Stimulated activated naive B cell treated with anti-CD40 and anti-IgM and Interleukin-4, amounts not matched to agents 10 μg/mL and 1 μg/mL and 100 μg/mL, for 72 hours (primary cell): ENCODE measurements around the gene FBXO34.
"Not testable (repeated sequence)": the region's sequence is repeated elsewhere in the genome, so short reads cannot be mapped to it uniquely, and the experiment has no call there.

Experiments used
- ATAC-seq, 2 donors: fragments of 150-1000 bp; cut with Tn5 transposase; replicated peaks; 2 replicates each; pipeline ENCODE4 v1.10.0; 2021; ENCODE audit warnings: moderate library complexity in 1 of 2
- DNase-seq: peaks from one replicate; pipeline ENCODE4 v3.0.0; 2021
- H3K27ac Mint-ChIP-seq: one replicate; pipeline ENCODE4 v1.8.0; 2022; ENCODE audit warnings: mild to moderate bottlenecking, mixed read lengths
- H3K27me3 Mint-ChIP-seq, 2 donors: one replicate each; pipeline ENCODE4 v1.8.0; 2022; ENCODE audit warnings: mixed read lengths in 2 of 2
- H3K36me3 Mint-ChIP-seq, 2 donors: one replicate each; pipeline ENCODE4 v1.8.0; 2022; ENCODE audit warnings: mixed read lengths in 2 of 2, mild to moderate bottlenecking in 1 of 2
- H3K4me1 Mint-ChIP-seq, 2 donors: one replicate each; pipeline ENCODE4 v1.8.0; 2022; ENCODE audit warnings: mixed read lengths in 2 of 2, mild to moderate bottlenecking in 1 of 2
- H3K4me3 Mint-ChIP-seq, 2 donors: one replicate each; pipeline ENCODE4 v1.8.0; 2022; ENCODE audit warnings: mild to moderate bottlenecking in 2 of 2, mixed read lengths in 2 of 2, moderate library complexity in 1 of 2
- H3K9me3 Mint-ChIP-seq, 2 donors: one replicate each; pipeline ENCODE4 v1.8.0; 2022; ENCODE audit warnings: mixed read lengths in 2 of 2, mild to moderate bottlenecking in 1 of 2

The FBXO34 gene

DNA sequence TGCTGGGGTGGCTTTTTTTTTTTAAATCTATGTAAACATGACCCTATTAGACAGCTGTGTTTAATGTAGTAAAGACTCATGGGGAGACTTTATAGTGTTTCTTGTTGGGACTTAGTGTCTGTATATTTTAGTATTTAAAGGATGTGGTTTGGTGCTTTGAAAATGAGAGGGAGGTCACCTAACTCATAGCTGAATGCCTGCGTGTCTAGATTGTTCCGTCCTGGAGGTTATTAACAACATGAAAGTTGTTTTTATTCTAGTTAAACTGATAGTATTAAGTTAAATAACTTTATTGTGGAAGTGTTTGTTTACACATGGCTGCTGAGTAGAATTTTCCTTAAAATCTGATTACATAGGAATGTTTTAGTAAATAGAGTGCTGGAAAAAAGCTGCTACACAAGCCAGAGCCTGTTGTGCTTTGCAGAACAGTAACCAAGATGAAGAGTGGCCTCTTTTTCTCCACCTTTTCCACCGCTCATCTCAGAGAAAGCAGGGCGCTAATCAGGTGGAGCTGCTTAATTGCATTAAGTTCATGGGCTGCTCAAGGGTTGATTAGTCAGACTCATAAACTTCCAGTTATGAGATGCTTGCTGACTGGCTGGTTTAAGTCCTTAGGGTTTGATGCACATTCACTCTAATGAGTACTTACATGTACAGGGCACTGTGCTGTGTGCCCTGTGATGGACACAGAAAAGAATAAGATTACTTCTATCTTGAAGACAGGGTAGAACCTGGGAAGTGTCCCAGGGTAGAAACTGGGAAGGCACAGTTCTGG is 62.7 kb downstream of the FBXO34 start:
- no peak overlapping the region for H3K27ac Mint-ChIP-seq
- H3K4me1 Mint-ChIP-seq: peaks cover 26 to 45% of the 10 kb centered on the region in 2 donors
- peaks cover 8 to 12% of the 10 kb centered on the region in 2 donors for H3K36me3 Mint-ChIP-seq
- H3K4me3 Mint-ChIP-seq: no peak overlapping the region
- H3K9me3 Mint-ChIP-seq: no peaks in the 10 kb centered on the region
- ATAC-seq (peak; percentile 60 to 65), DNase-seq (no peak)
- H3K27me3 Mint-ChIP-seq: no peaks in the 10 kb centered on the region

- Mint-ChIP-seq H3K4me3 (no peak overlapping the region), H3K9me3 (no peaks in the 10 kb centered on the region), H3K27ac (no peak overlapping the region), H3K36me3 (peaks cover 8 to 12% of the 10 kb centered on the region in 2 donors), H3K4me1 (peaks cover 36 to 60% of the 10 kb centered on the region in 2 donors), H3K27me3 (no peaks in the 10 kb centered on the region)
- ATAC-seq: no peak
- no peak for DNase-seq
Measured at GRCh38 chr14:55336162-55336561, 64.9 kb downstream of the FBXO34 start.

GRCh38 chr14:55336691-55337090 is 65.5 kb downstream of the FBXO34 start:
- Mint-ChIP-seq H3K27me3 (no peaks in the 10 kb centered on the region), H3K4me1 (peaks cover 37 to 62% of the 10 kb centered on the region in 2 donors), H3K36me3 (peaks cover 8 to 12% of the 10 kb centered on the region in 2 donors), H3K27ac (no peak overlapping the region), H3K4me3 (no peak overlapping the region), H3K9me3 (no peaks in the 10 kb centered on the region)
- DNase-seq: no peak
- no peak for ATAC-seq

DNA sequence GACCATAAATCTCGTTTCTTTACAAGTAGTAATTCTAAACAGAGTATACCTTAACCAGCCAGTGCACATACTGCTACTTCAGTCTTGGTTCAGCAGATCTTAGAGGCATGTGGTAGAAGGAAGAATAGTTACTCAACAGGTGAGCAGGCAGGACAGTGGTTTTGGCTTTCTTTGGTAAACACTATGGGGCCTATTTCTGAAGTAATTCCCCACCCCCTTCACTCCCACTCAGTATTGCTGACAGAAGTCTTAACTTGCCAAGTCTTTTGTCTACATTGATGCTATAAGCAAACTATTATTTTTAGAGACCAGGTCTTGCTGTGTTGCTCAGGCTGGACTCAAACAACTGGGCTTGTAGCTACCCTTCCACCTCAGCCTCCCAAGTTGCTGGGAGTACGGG is 68.5 kb downstream of the FBXO34 start:
- H3K27ac Mint-ChIP-seq: no peak overlapping the region
- H3K4me3 Mint-ChIP-seq: no peak overlapping the region
- ATAC-seq: peak; percentile 78 to 80
- no peak for DNase-seq
- H3K27me3 Mint-ChIP-seq: no peaks in the 10 kb centered on the region
- H3K36me3 Mint-ChIP-seq: peaks cover 3 to 6% of the 10 kb centered on the region in 2 donors
- peaks cover 24 to 34% of the 10 kb centered on the region in 2 donors for H3K4me1 Mint-ChIP-seq
- H3K9me3 Mint-ChIP-seq: no peaks in the 10 kb centered on the region

GRCh38 chr14:55340482-55340881 is 69.3 kb downstream of the FBXO34 start:
- H3K27ac Mint-ChIP-seq: no peak overlapping the region
- peaks cover 0 to 3% of the 10 kb centered on the region in 2 donors for H3K36me3 Mint-ChIP-seq
- peaks cover 23 to 30% of the 10 kb centered on the region in 2 donors for H3K4me1 Mint-ChIP-seq
- H3K4me3 Mint-ChIP-seq: no peak overlapping the region
- no peaks in the 10 kb centered on the region for H3K27me3 Mint-ChIP-seq
- DNase-seq (no peak), ATAC-seq (no peak)
- no peaks in the 10 kb centered on the region for H3K9me3 Mint-ChIP-seq

DNA sequence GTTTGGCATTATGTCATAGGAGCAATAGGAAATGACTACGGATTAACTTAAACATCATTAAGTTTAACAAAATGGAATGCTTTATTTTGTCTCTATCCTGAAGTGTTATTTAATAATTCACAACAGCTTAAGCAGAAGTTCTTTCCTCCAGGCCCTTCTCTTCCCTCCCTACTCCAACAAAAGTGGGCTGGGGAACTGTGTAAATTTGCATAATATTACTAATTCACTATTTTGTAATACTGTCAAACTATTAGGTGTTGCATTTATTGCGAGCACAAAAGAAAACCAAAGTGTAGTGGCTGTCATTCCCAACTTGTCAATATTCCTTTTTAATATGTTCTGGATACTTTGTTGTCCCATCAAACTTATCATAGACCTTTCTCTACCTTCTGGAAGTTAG is 70.6 kb downstream of the FBXO34 start:
- DNase-seq: no peak
- Mint-ChIP-seq H3K36me3 (peaks cover 0 to 3% of the 10 kb centered on the region in 2 donors), H3K4me3 (no peak overlapping the region), H3K9me3 (no peaks in the 10 kb centered on the region), H3K27ac (no peak overlapping the region), H3K4me1 (peaks cover 29 to 30% of the 10 kb centered on the region in 2 donors), H3K27me3 (no peaks in the 10 kb centered on the region)
- ATAC-seq: no peak

GRCh38 chr14:55344582-55345163 is 73.5 kb downstream of the FBXO34 start:
- H3K9me3 Mint-ChIP-seq, H3K27me3 Mint-ChIP-seq, ATAC-seq, H3K36me3 Mint-ChIP-seq, H3K27ac Mint-ChIP-seq, DNase-seq, H3K4me3 Mint-ChIP-seq: not testable (repeated sequence)
- H3K4me1 Mint-ChIP-seq: peaks cover 37 to 43% of the 10 kb centered on the region in 2 donors

- DNase-seq (no peak), ATAC-seq (no peak)
- H3K27me3 Mint-ChIP-seq: no peaks in the 10 kb centered on the region
- H3K9me3 Mint-ChIP-seq: no peaks in the 10 kb centered on the region
- H3K27ac Mint-ChIP-seq: no peak overlapping the region
- H3K4me1 Mint-ChIP-seq: peaks cover 26 to 32% of the 10 kb centered on the region in 2 donors
- H3K4me3 Mint-ChIP-seq: no peak overlapping the region
- H3K36me3 Mint-ChIP-seq: peaks cover 5 to 16% of the 10 kb centered on the region in 2 donors
Measured at GRCh38 chr14:55347040-55347439, 75.8 kb downstream of the FBXO34 start.

DNA sequence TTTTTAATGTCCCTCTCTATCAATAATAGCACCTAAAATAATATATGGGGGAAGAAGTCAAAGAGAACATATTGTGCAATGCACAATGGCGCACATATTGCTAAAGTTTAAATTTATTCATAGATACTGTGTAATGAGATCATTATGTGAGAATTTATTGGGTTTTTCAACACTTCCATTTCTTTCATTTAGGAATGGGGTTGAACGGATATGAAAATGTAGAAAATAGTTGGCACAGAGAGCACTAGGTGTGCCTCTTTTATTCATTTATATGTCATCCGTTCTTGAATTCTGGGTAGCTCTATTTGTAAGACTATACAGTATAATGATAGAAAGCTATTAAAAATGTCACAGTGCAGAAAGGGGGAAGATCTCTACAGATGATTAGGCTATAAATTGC is 76.5 kb downstream of the FBXO34 start:
- no peak for DNase-seq
- H3K4me1 Mint-ChIP-seq: peaks cover 26 to 32% of the 10 kb centered on the region in 2 donors
- no peak overlapping the region for H3K27ac Mint-ChIP-seq
- no peaks in the 10 kb centered on the region for H3K9me3 Mint-ChIP-seq
- peaks cover 5 to 16% of the 10 kb centered on the region in 2 donors for H3K36me3 Mint-ChIP-seq
- ATAC-seq: no peak
- H3K4me3 Mint-ChIP-seq: no peak overlapping the region
- H3K27me3 Mint-ChIP-seq: no peaks in the 10 kb centered on the region

DNA sequence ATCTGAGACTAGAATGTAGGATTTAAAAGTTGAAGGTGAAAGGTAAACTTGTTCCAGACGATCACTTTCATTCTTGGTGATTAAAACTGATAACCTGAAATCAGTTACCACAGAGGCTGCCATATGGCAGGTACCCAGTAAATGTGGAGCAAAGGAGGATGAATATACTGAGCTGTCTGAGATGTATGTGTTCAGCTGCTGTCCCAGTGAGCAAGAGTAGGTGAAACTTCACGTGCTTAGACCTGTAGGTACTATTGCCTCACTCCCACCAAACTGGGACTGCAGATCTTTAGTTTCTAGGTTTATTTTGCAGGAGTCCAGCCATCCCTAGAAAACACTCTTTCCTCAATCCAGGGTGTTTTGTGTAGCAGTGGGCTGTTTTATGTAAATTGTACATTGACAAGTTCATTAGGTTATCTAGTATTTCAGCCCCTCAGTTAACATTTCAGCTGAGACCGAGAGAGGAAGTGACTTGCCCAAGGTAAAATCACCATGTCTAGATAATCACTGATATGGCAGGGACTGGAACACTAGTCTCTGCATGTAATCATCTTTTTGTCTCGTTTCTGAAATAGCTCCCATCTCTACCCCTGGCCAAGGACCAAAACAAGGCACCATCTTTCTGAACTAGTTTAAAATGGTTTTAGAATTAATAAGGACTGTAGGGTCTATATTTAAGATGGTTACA is 77.7 kb downstream of the FBXO34 start:
- no peaks in the 10 kb centered on the region for H3K9me3 Mint-ChIP-seq
- no peaks in the 10 kb centered on the region for H3K27me3 Mint-ChIP-seq
- ATAC-seq (peak; percentile 73 to 74), DNase-seq (no peak)
- peaks cover 5 to 16% of the 10 kb centered on the region in 2 donors for H3K36me3 Mint-ChIP-seq
- peak overlapping the region; percentile 54 for H3K27ac Mint-ChIP-seq
- H3K4me1 Mint-ChIP-seq: peaks cover 26 to 32% of the 10 kb centered on the region in 2 donors
- peak overlapping the region in 1 of 2 donors; percentile 20 for H3K4me3 Mint-ChIP-seq

DNA sequence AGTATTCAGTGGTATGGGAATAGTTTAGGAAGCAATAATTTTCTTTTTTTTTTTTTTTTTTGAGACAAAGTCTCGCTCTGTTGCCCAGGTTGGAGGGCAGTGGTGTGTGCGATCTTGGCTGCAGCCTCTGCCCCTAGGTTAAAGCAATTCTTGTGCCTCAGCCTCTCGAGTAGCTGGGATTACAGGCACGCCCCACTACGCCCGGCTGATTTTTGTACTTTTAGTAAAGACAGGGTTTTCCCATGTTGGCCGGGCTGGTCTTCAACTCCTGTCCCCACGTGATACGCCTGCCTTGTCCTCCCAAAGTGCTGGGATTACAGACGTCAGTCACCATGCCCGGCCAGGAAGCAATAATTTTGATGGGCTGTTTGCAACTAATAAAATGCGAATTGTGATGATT is 78.3 kb downstream of the FBXO34 start:
- Mint-ChIP-seq H3K4me1 (peaks cover 26 to 37% of the 10 kb centered on the region in 2 donors), H3K27ac (peak overlapping the region; percentile 68), H3K27me3 (no peaks in the 10 kb centered on the region), H3K9me3 (no peaks in the 10 kb centered on the region), H3K36me3 (peaks cover 5 to 16% of the 10 kb centered on the region in 2 donors), H3K4me3 (peak overlapping the region; percentile 54 to 60)
- peak; percentile 72 to 76 for ATAC-seq
- DNase-seq: no peak

GRCh38 chr14:55350461-55350860 is 79.2 kb downstream of the FBXO34 start:
- Mint-ChIP-seq H3K27me3 (no peaks in the 10 kb centered on the region), H3K36me3 (peaks cover 5 to 14% of the 10 kb centered on the region in 2 donors), H3K4me1 (peaks cover 20 to 38% of the 10 kb centered on the region in 2 donors), H3K9me3 (no peaks in the 10 kb centered on the region), H3K4me3 (no peak overlapping the region), H3K27ac (no peak overlapping the region)
- no peak for DNase-seq
- no peak for ATAC-seq

DNA sequence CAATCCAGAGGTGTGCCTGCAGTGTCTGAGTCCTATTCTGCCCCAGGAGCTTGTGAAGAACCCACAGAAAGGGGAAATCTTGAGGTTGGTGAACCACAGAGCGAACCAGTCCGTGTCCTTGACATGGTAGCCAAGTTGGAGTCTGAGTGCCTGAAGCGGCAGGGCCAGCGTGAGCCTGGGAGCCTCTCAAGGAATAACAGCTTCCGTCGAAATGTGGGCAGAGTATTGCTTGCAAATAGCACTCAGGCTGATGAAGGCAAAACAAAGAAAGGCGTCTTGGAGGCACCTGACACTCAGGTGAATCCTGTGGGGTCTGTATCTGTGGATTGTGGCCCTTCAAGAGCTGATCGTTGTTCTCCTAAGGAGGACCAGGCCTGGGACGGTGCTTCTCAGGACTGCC is 79.9 kb downstream of the FBXO34 start:
- DNase-seq (no peak), ATAC-seq (no peak)
- Mint-ChIP-seq H3K4me1 (peaks cover 17 to 35% of the 10 kb centered on the region in 2 donors), H3K9me3 (no peaks in the 10 kb centered on the region), H3K36me3 (peaks cover 6 to 14% of the 10 kb centered on the region in 2 donors), H3K27ac (no peak overlapping the region), H3K27me3 (no peaks in the 10 kb centered on the region), H3K4me3 (no peak overlapping the region)

- Mint-ChIP-seq H3K4me1 (peaks cover 13 to 32% of the 10 kb centered on the region in 2 donors), H3K9me3 (no peaks in the 10 kb centered on the region), H3K36me3 (peaks cover 8 to 14% of the 10 kb centered on the region in 2 donors), H3K27me3 (no peaks in the 10 kb centered on the region), H3K27ac (no peak overlapping the region), H3K4me3 (no peak overlapping the region)
- DNase-seq: no peak
- ATAC-seq: no peak
Measured at GRCh38 chr14:55352201-55352600, 81.0 kb downstream of the FBXO34 start.
